MCF 10A (cell line): ENCODE results near the gene CCDC12. TPM values are rescaled to one million over a fixed set of nuclear protein-coding genes. Genes with fewer than 3 reads are reported as not detected.

Source experiments
- BruUV-seq: library from RNA; stranded (reverse); fragments of 400-500 nt; replicated peaks from 2 replicates; lab custom pipeline; 2021; lab: Mats Ljungman, UMichigan
- CTCF ChIA-PET: fragments of 300-600 bp; sonication (Branson Sonifier 250); formaldehyde crosslinking; extraction: SDS; loops from one replicate; lab custom pipeline; 2021; ENCODE audit warnings: antibody characterized with exemption, inconsistent platforms; lab: Yijun Ruan, JAX
- POLR2A ChIA-PET: fragments of 300-600, 350-650 bp; sonication (Branson Sonifier 250); formaldehyde crosslinking; extraction: SDS; loops from one replicate; lab custom pipeline; 2020; ENCODE audit warnings: antibody characterized with exemption, inconsistent platforms; lab: Yijun Ruan, JAX
- DNase-seq: peaks from one replicate; pipeline ENCODE4 v3.0.0-alpha.2; 2018; ENCODE audit not compliant: unreplicated experiment
- H3K27ac Mint-ChIP-seq: one replicate; pipeline ENCODE4 v1.8.0; 2022; ENCODE audit warnings: mild to moderate bottlenecking, low read depth, mixed read lengths; ENCODE audit not compliant: unreplicated experiment
- H3K27me3 Mint-ChIP-seq: one replicate; pipeline ENCODE4 v1.8.0; 2022; ENCODE audit warnings: mixed read lengths; ENCODE audit not compliant: insufficient read depth, unreplicated experiment
- H3K36me3 Mint-ChIP-seq: one replicate; pipeline ENCODE4 v1.8.0; 2022; ENCODE audit warnings: mild to moderate bottlenecking, moderate library complexity, mixed read lengths; ENCODE audit not compliant: insufficient read depth, unreplicated experiment
- H3K4me1 Mint-ChIP-seq: one replicate; pipeline ENCODE4 v1.8.0; 2022; ENCODE audit warnings: mixed read lengths; ENCODE audit not compliant: insufficient read depth, unreplicated experiment
- H3K4me3 Mint-ChIP-seq: one replicate; pipeline ENCODE4 v1.8.0; 2022; ENCODE audit warnings: mild to moderate bottlenecking, moderate library complexity, mixed read lengths; ENCODE audit not compliant: unreplicated experiment
- H3K9me3 Mint-ChIP-seq: one replicate; pipeline ENCODE4 v1.8.0; 2022; ENCODE audit warnings: mixed read lengths; ENCODE audit not compliant: unreplicated experiment
- intact Hi-C: fragments of 100-400 bp; cut with micrococcal nuclease; formaldehyde crosslinking; loops from 2 replicates; pipeline ENCODE4 v1.14.1; 2022
- total RNA-seq: library from RNA; stranded (reverse); gene quantifications from 2 replicates; pipeline ENCODE4 v1.2.3, GENCODE V29; 2022
- TF ChIP-seq, protein P1 (sequence below): fragments of 200-600 bp; IDR thresholded peaks from one replicate; pipeline ENCODE4 v1.8.0; 2022; ENCODE audit warnings: antibody characterized with exemption, mild to moderate bottlenecking; ENCODE audit not compliant: unreplicated experiment

Gene CCDC12
- total RNA-seq, 1 experiment from 2014 or later = 45.9 TPM

DNA sequence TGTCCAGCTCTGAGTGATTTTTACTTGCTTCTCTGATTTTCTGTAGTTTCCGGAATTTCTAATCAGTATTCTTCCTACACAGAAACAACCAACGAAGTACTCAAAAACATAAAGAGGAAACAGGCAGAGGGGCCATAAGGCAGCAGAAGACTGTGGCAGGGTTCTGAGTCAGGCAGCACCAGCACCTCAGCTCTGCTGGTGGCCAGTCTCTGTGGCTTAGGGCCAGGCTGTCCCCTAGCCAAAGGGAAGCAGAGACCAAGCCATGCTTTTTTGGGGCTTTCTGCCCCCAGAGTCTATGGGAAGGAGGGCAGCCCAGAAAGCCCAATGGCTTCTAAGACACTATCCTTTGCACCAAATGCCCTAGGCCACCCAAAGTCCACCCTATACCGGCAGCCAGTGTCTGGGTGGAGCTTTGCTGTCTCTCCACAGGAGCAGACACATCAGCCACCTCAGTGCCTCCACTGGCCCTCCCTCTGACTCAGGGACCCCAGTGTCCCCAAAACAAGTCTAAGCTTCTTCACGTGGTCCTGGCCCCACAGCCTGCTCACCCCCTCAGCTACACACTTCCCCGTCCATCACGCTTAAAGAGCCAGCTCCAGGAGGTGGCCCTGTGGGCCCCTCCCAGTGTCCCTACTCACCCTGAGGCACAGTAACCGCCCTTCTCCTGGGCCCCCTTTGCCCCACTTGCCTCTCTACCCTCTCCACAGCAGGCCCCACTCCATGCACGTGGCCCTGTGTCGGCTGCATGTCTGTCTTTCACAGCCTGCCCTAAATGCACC lies 46.2 kb downstream of the CCDC12 start:
- no TSS peak for BruUV-seq
- TF ChIP-seq, protein P1, sequence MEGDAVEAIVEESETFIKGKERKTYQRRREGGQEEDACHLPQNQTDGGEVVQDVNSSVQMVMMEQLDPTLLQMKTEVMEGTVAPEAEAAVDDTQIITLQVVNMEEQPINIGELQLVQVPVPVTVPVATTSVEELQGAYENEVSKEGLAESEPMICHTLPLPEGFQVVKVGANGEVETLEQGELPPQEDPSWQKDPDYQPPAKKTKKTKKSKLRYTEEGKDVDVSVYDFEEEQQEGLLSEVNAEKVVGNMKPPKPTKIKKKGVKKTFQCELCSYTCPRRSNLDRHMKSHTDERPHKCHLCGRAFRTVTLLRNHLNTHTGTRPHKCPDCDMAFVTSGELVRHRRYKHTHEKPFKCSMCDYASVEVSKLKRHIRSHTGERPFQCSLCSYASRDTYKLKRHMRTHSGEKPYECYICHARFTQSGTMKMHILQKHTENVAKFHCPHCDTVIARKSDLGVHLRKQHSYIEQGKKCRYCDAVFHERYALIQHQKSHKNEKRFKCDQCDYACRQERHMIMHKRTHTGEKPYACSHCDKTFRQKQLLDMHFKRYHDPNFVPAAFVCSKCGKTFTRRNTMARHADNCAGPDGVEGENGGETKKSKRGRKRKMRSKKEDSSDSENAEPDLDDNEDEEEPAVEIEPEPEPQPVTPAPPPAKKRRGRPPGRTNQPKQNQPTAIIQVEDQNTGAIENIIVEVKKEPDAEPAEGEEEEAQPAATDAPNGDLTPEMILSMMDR = no peak
- Mint-ChIP-seq H3K27ac (peak overlapping the region; percentile 81), H3K4me3 (no peak overlapping the region), H3K9me3 (no peaks in the 10 kb centered on the region), H3K4me1 (peaks cover 30% of the 10 kb centered on the region), H3K36me3 (peaks cover 21% of the 10 kb centered on the region), H3K27me3 (no peaks in the 10 kb centered on the region)
- ChIA-PET POLR2A (interaction anchor here (0.9 to 3.4 kb wide), 2 partner anchors 45 to 49 kb away, joined by 3 to 9 read pairs; partner anchors contain the start of gene NBEAL2), CTCF (no interaction called here)
- intact Hi-C loops = no loop called here
- no peak for DNase-seq

DNA sequence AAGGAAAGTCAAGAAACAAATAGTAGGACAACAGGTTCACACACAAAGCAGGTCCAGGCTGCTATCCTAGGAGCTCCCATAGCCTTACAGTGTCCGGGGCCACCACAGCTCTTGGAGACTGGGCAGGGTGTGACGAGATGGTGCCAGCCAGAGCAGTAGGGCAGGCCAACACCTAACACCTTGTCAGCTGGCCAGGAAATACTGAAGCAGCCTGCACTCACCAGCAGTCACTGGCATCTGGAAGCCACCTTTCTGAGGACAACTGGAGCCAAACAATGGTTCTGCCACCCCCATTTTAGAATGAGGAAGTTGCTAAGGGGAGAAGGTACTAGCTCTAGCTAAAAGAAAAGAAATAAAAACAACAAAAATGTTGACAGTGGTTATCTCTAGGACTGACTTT lies 47.2 kb downstream of the CCDC12 start:
- ChIA-PET CTCF (interaction anchor here (0.6 to 1.4 kb wide), 2 partner anchors 10 to 53 kb away, joined by 3 to 8 read pairs; no protein-coding TSS in a partner anchor), POLR2A (interaction anchor here (0.7 kb wide), 1 partner anchor 9 kb away, joined by 4 read pairs; no protein-coding TSS in a partner anchor)
- intact Hi-C loops = no loop called here
- H3K4me1 Mint-ChIP-seq = peaks cover 21% of the 10 kb centered on the region
- H3K4me3 Mint-ChIP-seq = no peak overlapping the region
- TF ChIP-seq, protein P1 = no peak
- no peaks in the 10 kb centered on the region for H3K27me3 Mint-ChIP-seq
- H3K9me3 Mint-ChIP-seq = no peaks in the 10 kb centered on the region
- DNase-seq = no peak
- BruUV-seq = no TSS peak
- H3K27ac Mint-ChIP-seq = no peak overlapping the region
- H3K36me3 Mint-ChIP-seq = peaks cover 31% of the 10 kb centered on the region

DNA sequence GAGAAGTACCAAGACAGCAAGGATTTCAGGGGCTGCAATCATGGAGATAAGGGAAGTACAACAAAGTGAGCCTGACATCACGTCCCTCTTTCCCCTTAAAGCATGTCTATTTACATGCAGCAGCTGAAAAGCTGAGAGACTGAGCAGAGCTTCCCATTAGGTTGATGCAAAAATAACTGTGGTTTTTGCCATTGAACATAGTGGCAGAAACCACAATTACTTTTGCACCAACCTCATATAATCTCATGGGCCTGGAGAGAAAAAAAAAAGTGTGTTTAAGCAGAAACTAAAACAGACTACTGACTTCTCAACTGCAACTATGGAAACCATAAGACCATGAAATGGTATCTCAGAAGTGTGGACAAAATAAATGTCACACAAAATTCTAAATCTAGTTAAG lies 48.3 kb downstream of the CCDC12 start:
- BruUV-seq = no TSS peak
- intact Hi-C loops = no loop called here
- POLR2A ChIA-PET = no interaction called here
- peaks cover 37% of the 10 kb centered on the region for H3K36me3 Mint-ChIP-seq
- H3K9me3 Mint-ChIP-seq = no peaks in the 10 kb centered on the region
- DNase-seq = no peak
- H3K27me3 Mint-ChIP-seq = no peaks in the 10 kb centered on the region
- CTCF ChIA-PET = interaction anchor here (0.7 to 1.4 kb wide), 2 partner anchors 9 to 19 kb away, joined by 3 to 8 read pairs; no protein-coding TSS in a partner anchor
- no peak overlapping the region for H3K4me3 Mint-ChIP-seq
- TF ChIP-seq, protein P1 = no peak
- peak overlapping the region; percentile 36 for H3K27ac Mint-ChIP-seq
- H3K4me1 Mint-ChIP-seq = peaks cover 20% of the 10 kb centered on the region

DNA sequence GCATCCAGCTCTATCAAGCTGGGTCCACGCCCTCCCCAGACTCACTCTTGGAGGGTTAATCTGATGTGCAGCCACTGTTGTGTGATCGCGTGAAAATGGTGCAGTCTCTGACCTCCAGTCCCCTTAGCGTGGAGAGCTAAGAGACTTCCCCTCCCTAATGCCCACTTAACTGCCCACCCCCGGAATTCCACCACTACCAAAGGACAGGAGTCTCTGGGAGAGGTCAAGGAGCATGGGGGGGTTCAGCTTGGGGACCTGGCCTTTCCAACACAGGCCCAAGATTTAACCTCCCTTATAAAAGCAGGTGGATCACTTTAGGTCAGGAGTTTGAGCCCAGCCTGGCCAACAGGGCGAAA lies 48.8 kb downstream of the CCDC12 start:
- intact Hi-C loops = no loop called here

More for the DNA sequence above, 48.8 kb downstream of the CCDC12 start:
- TF ChIP-seq, protein P1 = no peak
- CTCF ChIA-PET = interaction anchor here (1.4 kb wide), 1 partner anchor 8 kb away, joined by 8 read pairs; no protein-coding TSS in a partner anchor
- H3K27ac Mint-ChIP-seq = no peak overlapping the region
- peaks cover 20% of the 10 kb centered on the region for H3K4me1 Mint-ChIP-seq
- no peak overlapping the region for H3K4me3 Mint-ChIP-seq
- no peaks in the 10 kb centered on the region for H3K27me3 Mint-ChIP-seq
- no peaks in the 10 kb centered on the region for H3K9me3 Mint-ChIP-seq
- no TSS peak for BruUV-seq
- no peak for DNase-seq
- POLR2A ChIA-PET = no interaction called here
- H3K36me3 Mint-ChIP-seq = peaks cover 43% of the 10 kb centered on the region
